HCT116 (cell line): Measurements from ENCODE around the gene USP43. TPM values are rescaled to one million over a fixed set of nuclear protein-coding genes. Genes with fewer than 3 reads are reported as not detected.

ENCODE experiments used
- ATAC-seq: fragments of 200-7000 bp; cut with Tn5 transposase; 2 replicates; pipeline ENCODE4 v1.9.1; 2020; ENCODE audit warnings: mild to moderate bottlenecking, moderate library complexity
- BruUV-seq: library from RNA; stranded (reverse); fragments of 400-500 nt; replicated peaks from 2 replicates; lab custom pipeline; 2021; lab: Mats Ljungman, UMichigan
- CTCF ChIA-PET: fragments of 300-600 bp; sonication (Branson Sonifier 250); formaldehyde crosslinking; loops from one replicate; lab custom pipeline; 2021; ENCODE audit warnings: antibody characterized with exemption; lab: Charles Lee
- POLR2A ChIA-PET: fragments of 300-600, 350-600 bp; sonication (Branson Sonifier 250); formaldehyde crosslinking; loops from one replicate; lab custom pipeline; 2021; ENCODE audit warnings: antibody characterized with exemption; lab: Charles Lee
- RAD21 ChIA-PET, 2 experiments: fragments of 300-600 bp; sonication (Branson Sonifier 250); formaldehyde crosslinking; loops; one replicate each; lab custom pipeline; 2023; ENCODE audit warnings: low total read pairs in 2 of 2; ENCODE audit not compliant: uncharacterized antibody in 2 of 2, unreplicated experiment in 2 of 2, low non-redundant PET in 1 of 2; lab: Charles Lee
- DNase-seq: peaks from one replicate; pipeline ENCODE4 v3.0.0-alpha.2; 2010; ENCODE audit warnings: low read depth, low spot score
- H2AFZ ChIP-seq: fragments of 200-600 bp; shearing (Covaris generic), sonication (generic); 2 replicates; pipeline ENCODE4 v1.6.1; 2017; ENCODE audit warnings: low read depth, mixed run types, mixed read lengths, antibody characterized with exemption, low read length; ENCODE audit not compliant: poor library complexity, severe bottlenecking
- H3K27ac ChIP-seq: 2 replicates; pipeline ENCODE4 v1.5.1; 2012; ENCODE audit warnings: low read depth, low read length
- H3K27me3 ChIP-seq: fragments of 200-600 bp; sonication (generic); 2 replicates; pipeline ENCODE4 v1.6.1; 2016; ENCODE audit warnings: mixed run types, low read length, mixed read lengths; ENCODE audit not compliant: insufficient read depth
- H3K36me3 ChIP-seq, 2 experiments: fragments of 200-500 bp in 1 of 2; fragments of 200-600 bp in 1 of 2; sonication (Bioruptor generic) in 1 of 2; sonication (generic) in 1 of 2; 2 replicates each; pipeline versions ENCODE4 v1.5.1 to v1.6.1; 2014 to 2016; ENCODE audit warnings: low read length in 2 of 2, inconsistent platforms in 1 of 2, mixed read lengths in 1 of 2, mixed run types in 1 of 2; ENCODE audit not compliant: insufficient read depth in 2 of 2, control insufficient read depth in 1 of 2
- H3K4me1 ChIP-seq, 2 experiments: fragments of 200-600 bp in 1 of 2; sonication (generic) in 1 of 2; 2 replicates each; pipeline versions ENCODE4 v1.5.1 to v1.6.1; 2012 to 2017; ENCODE audit warnings: low read length in 2 of 2, inconsistent platforms in 1 of 2, mild to moderate bottlenecking in 1 of 2, mixed read lengths in 1 of 2, mixed run types in 1 of 2, moderate library complexity in 1 of 2; ENCODE audit not compliant: insufficient read depth in 2 of 2, control insufficient read depth in 1 of 2
- H3K4me2 ChIP-seq: fragments of 200-600 bp; sonication (generic); 2 replicates; pipeline ENCODE4 v1.6.1; 2017; ENCODE audit warnings: mixed run types, low read length, mixed read lengths
- H3K4me3 ChIP-seq, 2 experiments: fragments of 200-600 bp in 1 of 2; sonication (generic) in 1 of 2; replicated peaks in 1 of 2; 2 replicates each; pipeline ENCODE4 v1.5.1; 2011 to 2016; ENCODE audit warnings: low read length in 2 of 2, control low read depth in 1 of 2, low read depth in 1 of 2, mild to moderate bottlenecking in 1 of 2, mixed read lengths in 1 of 2, mixed run types in 1 of 2
- H3K79me2 ChIP-seq: fragments of 200-600 bp; sonication (generic); 2 replicates; pipeline ENCODE4 v1.6.1; 2017; ENCODE audit warnings: mild to moderate bottlenecking, mixed run types, low read length, moderate library complexity, mixed read lengths; ENCODE audit not compliant: insufficient read depth
- H3K9ac ChIP-seq: fragments of 200-600 bp; sonication (generic); 2 replicates; pipeline ENCODE4 v1.6.1; 2016; ENCODE audit warnings: low read length, mixed read lengths
- H3K9me2 ChIP-seq: fragments of 200-600 bp; sonication (generic), shearing (Covaris generic); 2 replicates; pipeline ENCODE4 v1.6.1; 2017; ENCODE audit warnings: mixed run types, mild to moderate bottlenecking, moderate library complexity; ENCODE audit not compliant: insufficient read depth
- H3K9me3 ChIP-seq, 2 experiments: fragments of 200-500 bp in 1 of 2; fragments of 200-600 bp in 1 of 2; sonication (Bioruptor generic) in 1 of 2; sonication (generic) in 1 of 2; 2 replicates each; pipeline ENCODE4 v1.6.1; 2014 to 2017; ENCODE audit warnings: low read length in 2 of 2, mixed read lengths in 2 of 2, inconsistent platforms in 1 of 2, low read depth in 1 of 2, mild to moderate bottlenecking in 1 of 2, mixed run types in 1 of 2, moderate library complexity in 1 of 2; ENCODE audit not compliant: control insufficient read depth in 1 of 2, insufficient read depth in 1 of 2
- H4K20me1 ChIP-seq: fragments of 200-600 bp; sonication (generic), shearing (Covaris generic); 2 replicates; pipeline ENCODE4 v1.6.1; 2017; ENCODE audit warnings: mixed run types, mild to moderate bottlenecking, moderate library complexity; ENCODE audit not compliant: insufficient read depth
- CEBPB ChIP-seq: IDR thresholded peaks from 2 replicates; pipeline ENCODE4 v1.6.1; 2012; ENCODE audit warnings: low read depth
- EGR1 ChIP-seq: IDR thresholded peaks from 2 replicates; pipeline ENCODE4 v1.6.1; 2012; ENCODE audit warnings: low read depth
- FOSL1 ChIP-seq: IDR thresholded peaks from 2 replicates; pipeline ENCODE4 v1.6.1; 2012; ENCODE audit warnings: low read depth
- RAD21 ChIP-seq: IDR thresholded peaks from 2 replicates; pipeline ENCODE4 v1.6.1; 2012; ENCODE audit warnings: low read depth, mild to moderate bottlenecking
- SRF ChIP-seq: IDR thresholded peaks from 2 replicates; pipeline ENCODE4 v1.6.1; 2012; ENCODE audit warnings: low read depth
- YY1 ChIP-seq: IDR thresholded peaks from 2 replicates; pipeline ENCODE4 v1.6.1; 2011; ENCODE audit warnings: low read length, low read depth, moderate library complexity, mild to moderate bottlenecking; ENCODE audit not compliant: insufficient replicate concordance; ENCODE audit errors: extremely low read depth
- intact Hi-C: fragments of 100-400 bp; cut with micrococcal nuclease; formaldehyde crosslinking; loops from 2 replicates; pipeline ENCODE4 v1.10.0; 2022
- total RNA-seq: library from RNA; stranded (reverse); gene quantifications from one replicate; pipeline ENCODE4 v1.2.1, GENCODE V29; 2021; ENCODE audit not compliant: unreplicated experiment
- TF ChIP-seq, protein P1 (sequence below): IDR thresholded peaks from 2 replicates; pipeline ENCODE4 v1.6.1; 2011; ENCODE audit warnings: mild to moderate bottlenecking, low read length, moderate library complexity; ENCODE audit not compliant: insufficient replicate concordance; ENCODE audit errors: extremely low read depth
- TF ChIP-seq, protein P2 (sequence below), 3 experiments: fragments of 200-600 bp in 1 of 3; sonication (generic) in 1 of 3; IDR thresholded peaks in 2 of 3; conservative IDR thresholded peaks in 1 of 3; 2 replicates each; pipeline ENCODE4 v1.5.1; 2012 to 2017; ENCODE audit warnings: low read depth in 2 of 3, low read length in 2 of 3, antibody characterized with exemption in 1 of 3, borderline replicate concordance in 1 of 3, control low read depth in 1 of 3, mild to moderate bottlenecking in 1 of 3, mixed read lengths in 1 of 3, mixed run types in 1 of 3, moderate library complexity in 1 of 3; ENCODE audit not compliant: insufficient read depth in 1 of 3

USP43 gene
- total RNA-seq, 1 experiment from 2014 or later: 8.0 TPM

DNA sequence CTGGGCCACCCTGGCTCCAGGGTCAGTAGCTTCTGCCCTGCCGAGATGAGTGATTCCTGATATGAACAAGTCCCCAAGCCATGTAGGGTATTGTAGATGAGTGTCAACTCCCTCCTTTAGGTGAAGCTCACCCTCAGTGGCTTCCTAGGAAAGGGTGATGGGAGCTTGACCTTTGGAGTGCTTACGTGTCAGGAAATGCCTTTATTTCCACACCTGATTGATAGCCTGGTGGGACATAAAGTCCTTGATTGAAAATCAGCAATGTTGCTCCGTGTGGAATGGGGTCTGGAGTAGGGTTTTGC lies 58.4 kb downstream of the USP43 start:
- Histone ChIP-seq H3K4me1 (no peaks in the 10 kb centered on the region), H3K79me2 (no peaks in the 10 kb centered on the region), H4K20me1 (no peaks in the 10 kb centered on the region), H3K27ac (no peak overlapping the region), H3K4me2 (no peak overlapping the region), H3K9ac (no peak overlapping the region), H3K36me3 (no peaks in the 10 kb centered on the region; a peak in 1 of 4 replicates), H3K27me3 (no peaks in the 10 kb centered on the region), H3K4me3 (no peak overlapping the region), H3K9me3 (no peaks in the 10 kb centered on the region), H2AFZ (no peak overlapping the region), H3K9me2 (no peaks in the 10 kb centered on the region)
- POLR2A ChIA-PET: no interaction called here
- RAD21 ChIA-PET: no interaction called here
- DNase-seq: no peak
- CTCF ChIA-PET: no interaction called here
- no peak for TF ChIP-seq RAD21
- TF ChIP-seq, protein P1, sequence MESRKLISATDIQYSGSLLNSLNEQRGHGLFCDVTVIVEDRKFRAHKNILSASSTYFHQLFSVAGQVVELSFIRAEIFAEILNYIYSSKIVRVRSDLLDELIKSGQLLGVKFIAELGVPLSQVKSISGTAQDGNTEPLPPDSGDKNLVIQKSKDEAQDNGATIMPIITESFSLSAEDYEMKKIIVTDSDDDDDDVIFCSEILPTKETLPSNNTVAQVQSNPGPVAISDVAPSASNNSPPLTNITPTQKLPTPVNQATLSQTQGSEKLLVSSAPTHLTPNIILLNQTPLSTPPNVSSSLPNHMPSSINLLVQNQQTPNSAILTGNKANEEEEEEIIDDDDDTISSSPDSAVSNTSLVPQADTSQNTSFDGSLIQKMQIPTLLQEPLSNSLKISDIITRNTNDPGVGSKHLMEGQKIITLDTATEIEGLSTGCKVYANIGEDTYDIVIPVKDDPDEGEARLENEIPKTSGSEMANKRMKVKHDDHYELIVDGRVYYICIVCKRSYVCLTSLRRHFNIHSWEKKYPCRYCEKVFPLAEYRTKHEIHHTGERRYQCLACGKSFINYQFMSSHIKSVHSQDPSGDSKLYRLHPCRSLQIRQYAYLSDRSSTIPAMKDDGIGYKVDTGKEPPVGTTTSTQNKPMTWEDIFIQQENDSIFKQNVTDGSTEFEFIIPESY: no peak
- TF ChIP-seq EGR1: no peak
- no peak for TF ChIP-seq YY1
- no peak for TF ChIP-seq SRF
- TF ChIP-seq, protein P2, sequence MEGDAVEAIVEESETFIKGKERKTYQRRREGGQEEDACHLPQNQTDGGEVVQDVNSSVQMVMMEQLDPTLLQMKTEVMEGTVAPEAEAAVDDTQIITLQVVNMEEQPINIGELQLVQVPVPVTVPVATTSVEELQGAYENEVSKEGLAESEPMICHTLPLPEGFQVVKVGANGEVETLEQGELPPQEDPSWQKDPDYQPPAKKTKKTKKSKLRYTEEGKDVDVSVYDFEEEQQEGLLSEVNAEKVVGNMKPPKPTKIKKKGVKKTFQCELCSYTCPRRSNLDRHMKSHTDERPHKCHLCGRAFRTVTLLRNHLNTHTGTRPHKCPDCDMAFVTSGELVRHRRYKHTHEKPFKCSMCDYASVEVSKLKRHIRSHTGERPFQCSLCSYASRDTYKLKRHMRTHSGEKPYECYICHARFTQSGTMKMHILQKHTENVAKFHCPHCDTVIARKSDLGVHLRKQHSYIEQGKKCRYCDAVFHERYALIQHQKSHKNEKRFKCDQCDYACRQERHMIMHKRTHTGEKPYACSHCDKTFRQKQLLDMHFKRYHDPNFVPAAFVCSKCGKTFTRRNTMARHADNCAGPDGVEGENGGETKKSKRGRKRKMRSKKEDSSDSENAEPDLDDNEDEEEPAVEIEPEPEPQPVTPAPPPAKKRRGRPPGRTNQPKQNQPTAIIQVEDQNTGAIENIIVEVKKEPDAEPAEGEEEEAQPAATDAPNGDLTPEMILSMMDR (IDR thresholded peaks at IDR 0.05 in 2 of 3, conservative IDR thresholded peaks at IDR 0.05 in 1 of 3; ENCODE audit: borderline replicate concordance in 1 of 3, insufficient read depth in 1 of 3, low read depth in 2 of 3, low read length in 2 of 3): no peak
- TF ChIP-seq FOSL1: no peak
- TF ChIP-seq CEBPB: no peak
- intact Hi-C loops: no loop called here
- no peak for ATAC-seq
- BruUV-seq: no TSS peak
